OCI-LY7 (cell line): ENCODE measurements around the gene PBX1. TPM values are rescaled to one million over a fixed set of nuclear protein-coding genes. Genes with fewer than 3 reads are reported as not detected.

Experiments used
- BruUV-seq: library from RNA; stranded (reverse); fragments of 400-500 nt; replicated peaks from 2 replicates; lab custom pipeline; 2021; lab: Mats Ljungman, UMichigan
- CTCF ChIA-PET: fragments of 300-600 bp; sonication (Branson Sonifier 250); formaldehyde crosslinking; loops from one replicate; lab custom pipeline; 2022; ENCODE audit warnings: antibody characterized with exemption; ENCODE audit not compliant: unreplicated experiment; lab: Charles Lee
- POLR2A ChIA-PET: fragments of 300-600 bp; sonication (Branson Sonifier 250); formaldehyde crosslinking; loops from one replicate; lab custom pipeline; 2022; ENCODE audit warnings: antibody characterized with exemption; lab: Charles Lee
- DNase-seq: peaks from one replicate; pipeline ENCODE4 v3.0.0-alpha.2; 2015; ENCODE audit warnings: low spot score
- H2AFZ ChIP-seq: fragments of 200-600 bp; sonication (generic), shearing (Covaris generic); 2 replicates; pipeline ENCODE4 v1.6.1; 2014; ENCODE audit warnings: mild to moderate bottlenecking, antibody characterized with exemption, low read length, moderate library complexity
- H3K27ac ChIP-seq: fragments of 200-600 bp; sonication (generic); 2 replicates; pipeline ENCODE4 v1.5.1; 2014; ENCODE audit warnings: mixed run types, low read depth, mild to moderate bottlenecking, moderate library complexity, low read length, inconsistent platforms; ENCODE audit not compliant: poor library complexity, severe bottlenecking
- H3K36me3 ChIP-seq: fragments of 200-600 bp; sonication (generic); 2 replicates; pipeline ENCODE4 v1.6.1; 2014; ENCODE audit warnings: mild to moderate bottlenecking, antibody characterized with exemption, low read length, moderate library complexity, mixed read lengths; ENCODE audit not compliant: insufficient read depth
- H3K4me1 ChIP-seq: fragments of 200-600 bp; sonication (generic); 2 replicates; pipeline ENCODE4 v1.5.1; 2014; ENCODE audit warnings: mild to moderate bottlenecking, low read length; ENCODE audit not compliant: insufficient read depth, poor library complexity, severe bottlenecking
- H3K4me2 ChIP-seq: fragments of 200-600 bp; sonication (generic); 2 replicates; pipeline ENCODE4 v1.6.1; 2014; ENCODE audit warnings: mild to moderate bottlenecking, low read length
- H3K4me3 ChIP-seq: fragments of 200-600 bp; sonication (generic); 2 replicates; pipeline ENCODE4 v1.5.1; 2014; ENCODE audit warnings: mild to moderate bottlenecking, low read depth, low read length; ENCODE audit not compliant: poor library complexity, severe bottlenecking
- H3K79me2 ChIP-seq: fragments of 200-600 bp; sonication (generic); 2 replicates; pipeline ENCODE4 v1.6.1; 2016; ENCODE audit warnings: low read depth, mild to moderate bottlenecking, low read length, moderate library complexity, mixed read lengths; ENCODE audit not compliant: insufficient read depth
- H3K9me2 ChIP-seq: fragments of 200-600 bp; sonication (generic); 2 replicates; pipeline ENCODE4 v1.6.1; 2016; ENCODE audit warnings: mild to moderate bottlenecking, low read length, mixed read lengths; ENCODE audit not compliant: insufficient read depth
- H3K9me3 ChIP-seq: fragments of 200-600 bp; sonication (generic); 2 replicates; pipeline ENCODE4 v1.6.1; 2014; ENCODE audit warnings: mild to moderate bottlenecking, mixed run types, low read length, mixed read lengths
- H4K20me1 ChIP-seq: fragments of 200-600 bp; sonication (generic); 2 replicates; pipeline ENCODE4 v1.6.1; 2014; ENCODE audit warnings: mild to moderate bottlenecking, antibody characterized with exemption, low read length, moderate library complexity, mixed read lengths; ENCODE audit not compliant: insufficient read depth
- CTCF ChIP-seq: fragments of 200-600 bp; sonication (generic); conservative IDR thresholded peaks from 2 replicates; pipeline ENCODE4 v1.5.1; 2014; ENCODE audit warnings: mild to moderate bottlenecking, antibody characterized with exemption, low read length, moderate library complexity, mixed read lengths
- EZH2phosphoT487 ChIP-seq: fragments of 200-600 bp; sonication (generic); IDR thresholded peaks from 2 replicates; pipeline ENCODE4 v1.6.1; 2018; ENCODE audit warnings: low read depth, borderline replicate concordance, mild to moderate bottlenecking, mixed run types, antibody characterized with exemption, low read length, moderate library complexity, mixed read lengths
- intact Hi-C: fragments of 100-400 bp; cut with micrococcal nuclease; formaldehyde crosslinking; loops from one replicate; pipeline ENCODE4 v1.10.0; 2022; ENCODE audit not compliant: unreplicated experiment
- total RNA-seq, 2 experiments: library from RNA; depleted of rRNA in 1 of 2; stranded (reverse); fragments of >200 nt in 1 of 2; shearing (Covaris generic) in 1 of 2; gene quantifications; 2 replicates each; pipeline ENCODE4 v1.2.3, GENCODE V29; 2014 to 2022

Gene PBX1
- total RNA-seq, 2 experiments from 2014 or later: not detected

GRCh38 chr1:164768619-164769018 is 209.6 kb downstream of the PBX1 start:
- no peak overlapping the region for H3K27ac ChIP-seq
- POLR2A ChIA-PET: no interaction called here

GRCh38 chr1:164769486-164770130 is 210.6 kb downstream of the PBX1 start:
- Histone ChIP-seq H3K27ac (no peak overlapping the region), H3K79me2 (no peaks in the 10 kb centered on the region), H3K4me1 (no peaks in the 10 kb centered on the region), H4K20me1 (no peaks in the 10 kb centered on the region), H2AFZ (no peak overlapping the region), H3K9me3 (no peaks in the 10 kb centered on the region), H3K4me3 (no peak overlapping the region), H3K9me2 (no peaks in the 10 kb centered on the region), H3K36me3 (no peaks in the 10 kb centered on the region), H3K4me2 (no peak overlapping the region)
- no TSS peak for BruUV-seq
- intact Hi-C loops: no loop called here
- ChIA-PET POLR2A (no interaction called here), CTCF (no interaction called here)
- TF ChIP-seq CTCF (no peak), EZH2phosphoT487 (no peak)
- DNase-seq: no peak

More at GRCh38 chr1:164768619-164769018, 209.6 kb downstream of the PBX1 start:
- Histone ChIP-seq H3K4me2 (no peak overlapping the region), H3K9me2 (no peaks in the 10 kb centered on the region), H3K4me3 (no peak overlapping the region), H2AFZ (no peak overlapping the region), H3K36me3 (no peaks in the 10 kb centered on the region), H4K20me1 (no peaks in the 10 kb centered on the region), H3K9me3 (no peaks in the 10 kb centered on the region), H3K4me1 (no peaks in the 10 kb centered on the region), H3K79me2 (no peaks in the 10 kb centered on the region)
- intact Hi-C loops: no loop called here
- no TSS peak for BruUV-seq
- no peak for DNase-seq
- CTCF ChIA-PET: no interaction called here
- TF ChIP-seq EZH2phosphoT487 (no peak), CTCF (no peak)

- Histone ChIP-seq H3K9me3 (no peaks in the 10 kb centered on the region), H3K4me3 (no peak overlapping the region), H4K20me1 (no peaks in the 10 kb centered on the region), H2AFZ (no peak overlapping the region), H3K79me2 (no peaks in the 10 kb centered on the region), H3K27ac (no peak overlapping the region), H3K36me3 (no peaks in the 10 kb centered on the region), H3K4me2 (no peak overlapping the region), H3K4me1 (no peaks in the 10 kb centered on the region), H3K9me2 (no peaks in the 10 kb centered on the region)
- intact Hi-C loops: no loop called here
- BruUV-seq: no TSS peak
- DNase-seq: no peak
- no peak for TF ChIP-seq EZH2phosphoT487
- TF ChIP-seq CTCF: no peak
- POLR2A ChIA-PET: no interaction called here
- CTCF ChIA-PET: no interaction called here
These were observed 211.1 kb downstream of the PBX1 start for GRCh38 chr1:164770131-164770529.
